Tongue (tissue), 2 donors: Measurements from ENCODE around the gene GPR158. TPM values are rescaled to one million over a fixed set of nuclear protein-coding genes. Genes with fewer than 3 reads are reported as not detected.

Experiments
- DNase-seq: peaks from one replicate; pipeline ENCODE4 v3.0.0-alpha.2; 2015
- total RNA-seq: library from RNA; depleted of rRNA; stranded (reverse); fragments of >200 nt; gene quantifications from one replicate; pipeline ENCODE4 v1.2.3, GENCODE V29; 2014

GPR158 gene
- total RNA-seq, 1 donor from 2014 or later: 0.10 TPM

DNA sequence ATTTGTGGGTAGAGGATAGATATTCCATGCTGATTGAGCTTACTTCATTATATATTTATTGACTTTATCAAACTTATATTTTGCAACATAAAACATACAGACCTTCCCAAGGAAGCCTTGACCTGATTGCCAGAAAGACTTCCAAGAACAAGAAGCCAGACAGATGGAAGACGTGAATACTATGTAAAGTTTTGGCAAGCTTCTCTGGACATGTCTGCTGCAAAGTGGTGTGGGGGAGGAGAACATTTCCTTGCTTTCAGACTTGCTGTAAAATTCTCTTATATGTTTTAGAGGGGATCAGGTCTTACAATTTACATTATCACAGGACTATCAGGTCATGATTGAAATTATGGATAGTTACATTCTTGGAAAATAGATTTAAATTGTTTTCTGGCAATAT, 23.4 kb downstream of the GPR158 start:
- DNase-seq: no peak

DNA sequence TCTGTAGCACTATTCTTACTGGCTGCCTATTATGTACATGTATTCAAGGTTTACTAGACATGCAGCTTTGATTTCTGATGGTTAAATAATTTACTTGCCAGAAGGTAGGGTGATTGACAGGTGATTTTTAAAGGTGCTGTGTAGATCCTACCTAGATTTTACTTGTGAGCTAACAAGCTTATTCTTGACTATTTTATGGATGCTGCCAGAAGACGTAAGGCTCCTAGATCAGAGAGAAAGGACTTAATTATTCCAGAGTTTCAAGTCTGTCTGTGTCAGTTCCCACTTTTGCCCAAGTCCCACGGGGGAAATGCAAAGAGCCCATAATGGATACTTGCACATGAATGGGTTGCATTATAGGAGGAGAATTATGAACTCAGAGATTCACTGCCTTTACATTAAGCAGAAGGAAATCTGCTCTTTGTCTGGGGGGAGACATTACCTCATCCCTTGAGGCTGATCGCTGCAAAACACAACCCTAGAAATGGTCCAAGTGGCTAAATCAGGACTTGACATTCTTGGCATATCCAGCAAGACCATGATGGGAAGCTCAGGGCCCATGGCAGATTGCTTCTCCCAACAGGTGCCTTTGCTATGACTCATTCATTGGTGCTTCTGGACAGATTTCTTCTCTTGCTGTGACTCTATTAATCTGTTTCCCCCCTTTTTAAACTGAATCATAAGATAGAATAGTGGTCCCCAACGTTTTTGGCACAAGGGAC, 32.1 kb downstream of the GPR158 start:
- DNase-seq: peak; percentile 9

- DNase-seq: no peak
Measured at GRCh38 chr10:25209618-25210017, 34.8 kb downstream of the GPR158 start.

- no peak for DNase-seq
Measured at GRCh38 chr10:25210265-25210664, 35.5 kb downstream of the GPR158 start.

GRCh38 chr10:25220156-25220555, 45.4 kb downstream of the GPR158 start:
- DNase-seq: no peak

GRCh38 chr10:25222085-25222660, 47.4 kb downstream of the GPR158 start:
- DNase-seq: no peak

GRCh38 chr10:25226775-25227682, 52.2 kb downstream of the GPR158 start:
- peak; percentile 35 for DNase-seq

DNA sequence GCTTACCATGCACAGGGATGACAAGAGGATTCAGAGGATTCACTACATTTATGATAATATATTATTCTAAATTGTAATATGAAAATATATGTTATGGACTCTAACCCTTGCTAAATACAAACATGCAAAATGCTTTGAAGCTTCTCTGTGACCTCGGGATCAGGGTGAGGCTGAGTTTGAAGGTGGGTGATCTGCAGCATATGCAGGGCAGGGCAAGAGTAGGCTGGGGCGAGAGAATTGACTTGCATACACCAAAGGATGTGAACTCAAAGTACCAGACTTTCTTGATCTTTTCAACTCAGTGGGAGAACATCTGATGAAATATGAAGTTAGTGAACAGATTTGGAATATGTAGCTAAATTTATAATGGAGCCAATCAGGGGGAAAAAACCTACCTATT, 57.0 kb downstream of the GPR158 start:
- DNase-seq: no peak

GRCh38 chr10:25232204-25232603, 57.4 kb downstream of the GPR158 start:
- DNase-seq: no peak

DNA sequence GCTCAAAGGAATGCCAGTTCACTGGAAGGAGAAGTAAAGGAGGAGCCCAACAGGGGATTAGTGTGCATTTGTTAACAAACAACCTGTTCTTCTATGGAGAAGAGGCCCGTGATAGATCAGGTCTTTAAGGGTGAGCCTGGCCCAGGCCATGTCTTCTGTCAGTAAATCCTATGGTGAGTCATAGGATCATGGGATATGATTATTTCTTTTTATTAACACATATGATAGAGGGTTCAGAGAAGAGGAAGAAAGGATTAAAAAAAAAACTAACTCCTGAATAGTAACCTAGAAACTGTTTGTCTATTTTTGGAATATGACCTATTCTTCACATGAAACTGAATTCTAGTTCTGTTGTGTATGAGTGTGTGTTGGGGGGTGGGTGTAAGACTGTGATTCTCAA, 70.4 kb downstream of the GPR158 start:
- no peak for DNase-seq

DNA sequence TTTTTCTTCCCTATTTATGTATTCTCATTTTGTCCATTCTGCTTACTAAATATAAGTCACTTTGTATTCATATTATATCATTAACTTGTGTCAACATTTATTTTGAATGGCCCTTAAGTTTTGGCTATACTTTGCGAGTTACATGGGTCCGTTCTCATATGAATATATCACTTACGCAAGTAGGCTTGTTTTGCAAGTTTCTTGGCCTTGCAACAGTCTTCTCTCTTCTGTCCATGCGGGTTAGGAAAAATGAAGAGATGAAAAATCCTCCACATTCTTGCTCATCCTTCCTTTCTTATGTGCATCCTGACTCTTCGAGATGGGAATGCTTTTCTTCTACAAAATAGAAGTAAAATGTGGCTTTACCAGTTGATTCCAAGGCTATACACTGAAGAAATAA, 82.8 kb downstream of the GPR158 start:
- no peak for DNase-seq

DNA sequence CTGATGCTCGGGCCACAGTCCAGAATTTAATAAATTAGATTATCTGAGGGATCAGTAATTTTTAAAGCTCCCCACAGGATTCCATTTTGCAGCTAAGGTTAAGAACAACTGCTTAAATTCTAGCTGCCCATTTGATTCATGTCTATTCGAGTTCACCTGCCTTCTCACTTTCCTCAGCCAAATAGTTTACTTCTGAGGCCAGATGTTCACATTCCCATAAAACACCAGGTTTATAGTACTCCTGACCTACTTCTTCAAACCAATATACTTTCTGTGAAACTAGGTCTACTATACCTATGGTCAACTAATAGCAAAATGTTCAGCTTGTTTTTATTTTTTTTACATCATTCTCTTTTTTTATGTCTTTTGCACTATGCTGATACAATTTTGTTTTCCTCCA, 86.3 kb downstream of the GPR158 start:
- no peak for DNase-seq

- no peak for DNase-seq
Measured at GRCh38 chr10:25261558-25261957, 86.8 kb downstream of the GPR158 start.

DNA sequence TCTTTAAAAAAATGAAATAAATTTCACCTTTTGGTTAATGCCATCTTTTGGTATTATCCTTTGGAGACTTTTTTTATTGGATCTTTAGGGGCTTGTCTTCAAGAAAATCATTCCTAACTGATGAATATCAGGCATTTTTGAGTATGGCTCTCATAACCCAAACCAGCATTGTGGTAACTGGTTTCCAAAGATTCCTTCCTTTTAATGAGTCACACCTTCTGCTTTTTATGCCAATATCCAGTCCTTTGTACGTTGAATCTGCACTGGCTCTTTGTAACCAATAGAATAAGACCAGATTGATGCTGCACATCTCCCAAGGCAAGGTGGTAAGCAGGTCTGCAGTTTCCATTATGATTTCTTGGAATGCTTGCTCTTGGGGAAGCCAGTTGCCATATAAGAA, 89.1 kb downstream of the GPR158 start:
- no peak for DNase-seq

- DNase-seq: no peak
Measured at GRCh38 chr10:25278180-25278579, 103.4 kb downstream of the GPR158 start.

DNA sequence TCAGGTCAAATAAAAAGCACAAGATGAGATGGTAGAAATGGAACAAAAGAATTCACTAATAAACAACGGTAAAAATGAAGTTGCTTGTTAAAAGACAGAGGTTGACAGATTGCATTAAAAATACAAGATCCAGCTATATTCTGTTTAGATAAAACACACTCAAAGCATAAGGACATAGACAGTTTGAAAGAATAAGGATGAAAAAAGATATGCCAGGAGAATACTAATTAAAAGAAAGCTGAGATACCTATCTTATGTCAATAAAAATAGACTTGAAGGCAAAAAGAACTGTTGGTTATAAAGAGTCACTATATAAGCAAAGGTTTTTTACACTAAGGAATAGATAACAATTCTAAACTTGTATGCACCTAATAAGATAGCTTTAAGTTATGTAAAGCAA, 105.3 kb downstream of the GPR158 start:
- DNase-seq: no peak

GRCh38 chr10:25280573-25280972, 105.8 kb downstream of the GPR158 start:
- no peak for DNase-seq

DNA sequence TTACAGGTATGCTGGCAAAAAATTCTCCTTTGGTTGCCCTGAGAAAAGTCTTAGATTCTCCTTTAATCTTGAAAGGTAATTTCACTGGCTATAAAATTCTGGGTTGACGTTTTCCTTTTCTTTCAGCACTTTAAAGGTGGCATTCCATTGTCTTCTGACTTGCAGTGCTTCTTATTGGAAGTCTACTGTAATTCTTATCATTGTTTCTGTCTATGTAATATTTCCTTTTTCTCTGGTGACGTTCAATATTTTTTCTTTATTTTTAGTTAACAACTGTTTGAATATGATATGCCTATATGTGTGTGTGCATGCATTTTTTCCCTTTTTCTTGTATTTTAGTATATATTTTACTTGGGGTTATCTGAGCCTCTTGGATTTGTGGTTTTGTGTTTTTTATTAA, 111.0 kb downstream of the GPR158 start:
- no peak for DNase-seq

- DNase-seq: no peak
Measured at GRCh38 chr10:25288181-25288580, 113.4 kb downstream of the GPR158 start.

GRCh38 chr10:25294032-25294926, 119.5 kb downstream of the GPR158 start:
- no peak for DNase-seq

DNA sequence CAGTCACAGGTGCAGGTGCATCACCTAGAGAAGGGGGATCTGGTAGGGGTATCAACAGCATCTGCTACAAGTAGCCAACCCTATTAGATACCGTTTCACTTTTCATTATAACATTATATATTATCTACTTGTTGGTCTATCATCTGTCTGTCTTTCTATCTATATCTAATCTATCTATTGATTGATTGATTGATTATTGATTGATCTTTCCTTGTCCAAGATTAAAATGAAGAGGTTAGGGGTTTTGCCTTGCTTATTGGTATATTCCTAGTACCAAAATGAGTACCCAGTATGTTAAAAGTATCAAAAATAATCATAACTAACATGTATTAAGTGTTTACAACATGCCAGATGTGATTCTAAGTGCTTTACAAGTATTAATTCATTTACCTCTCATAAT, 121.5 kb downstream of the GPR158 start:
- DNase-seq: no peak

- no peak for DNase-seq
Measured at GRCh38 chr10:25297466-25297865, 122.7 kb downstream of the GPR158 start.
